HG02981 (cell line): Measurements from ENCODE around the gene AGBL1.
"Not testable (repeated sequence)": the region's sequence is repeated elsewhere in the genome, so short reads cannot be mapped to it uniquely, and the experiment has no call there.

ENCODE experiments used
- ATAC-seq: cut with Tn5 transposase; IDR thresholded peaks from one replicate; pipeline ENCODE4 v1.9.1; 2021; ENCODE audit warnings: mild to moderate bottlenecking, moderate library complexity; ENCODE audit not compliant: unreplicated experiment

Gene AGBL1

DNA sequence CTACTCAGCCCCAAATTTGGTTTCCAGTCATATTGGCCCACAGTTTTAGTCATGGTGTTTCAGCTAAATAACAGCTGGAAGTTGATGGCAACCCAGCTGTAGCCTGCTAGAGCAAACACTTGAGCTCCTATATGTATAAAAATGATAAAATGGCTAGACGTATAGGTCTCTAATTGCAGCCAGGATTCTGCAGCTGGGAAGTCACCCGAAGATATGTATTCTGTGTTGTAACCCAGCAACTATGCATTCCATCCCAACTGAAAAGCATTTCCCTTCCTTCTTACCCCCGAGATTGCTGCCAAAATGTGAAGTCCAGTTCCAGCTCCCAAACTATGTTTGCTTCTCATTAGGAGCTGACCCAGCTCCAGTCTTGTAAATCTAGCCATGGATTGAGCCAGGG, 408.4 kb downstream of the AGBL1 start:
- ATAC-seq: no peak

DNA sequence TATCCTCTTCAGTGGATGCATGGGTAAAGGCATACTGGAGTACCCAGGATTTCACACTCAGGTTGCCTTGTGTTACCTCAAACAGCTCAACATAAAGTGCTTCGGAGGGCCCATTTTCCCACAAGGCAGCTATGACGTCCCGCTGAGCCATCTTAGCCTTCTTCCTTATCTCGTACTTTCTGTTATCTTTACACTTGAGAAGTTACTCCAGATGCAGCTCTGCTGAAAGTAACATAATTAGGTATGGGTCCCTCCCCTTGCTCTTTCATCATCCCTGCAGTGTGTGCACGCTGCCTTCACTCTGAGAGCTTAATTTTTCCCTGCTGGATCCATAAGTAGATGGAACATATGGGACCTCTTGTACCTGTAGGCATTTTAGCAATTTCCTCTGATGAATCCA, 410.3 kb downstream of the AGBL1 start:
- no peak for ATAC-seq

DNA sequence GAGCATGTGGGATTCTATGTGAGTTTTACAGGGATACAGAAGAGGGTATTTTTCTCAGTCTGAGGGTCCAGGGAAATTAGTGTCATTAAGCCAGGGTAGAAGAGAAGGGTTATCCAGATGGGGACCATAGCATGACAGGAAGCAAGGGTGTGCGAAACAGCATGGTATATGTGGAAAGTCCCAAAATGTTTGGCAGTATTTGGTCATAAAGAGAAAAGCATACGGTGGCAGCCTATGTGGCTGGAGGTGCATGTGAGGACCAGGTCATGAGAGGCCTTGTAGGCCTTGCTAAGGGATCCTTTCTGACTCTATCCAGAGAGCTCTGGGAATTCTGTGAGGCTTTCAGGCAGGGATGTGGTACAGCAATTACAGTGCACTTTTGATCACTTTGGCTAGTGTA, 411.4 kb downstream of the AGBL1 start:
- ATAC-seq: no peak

DNA sequence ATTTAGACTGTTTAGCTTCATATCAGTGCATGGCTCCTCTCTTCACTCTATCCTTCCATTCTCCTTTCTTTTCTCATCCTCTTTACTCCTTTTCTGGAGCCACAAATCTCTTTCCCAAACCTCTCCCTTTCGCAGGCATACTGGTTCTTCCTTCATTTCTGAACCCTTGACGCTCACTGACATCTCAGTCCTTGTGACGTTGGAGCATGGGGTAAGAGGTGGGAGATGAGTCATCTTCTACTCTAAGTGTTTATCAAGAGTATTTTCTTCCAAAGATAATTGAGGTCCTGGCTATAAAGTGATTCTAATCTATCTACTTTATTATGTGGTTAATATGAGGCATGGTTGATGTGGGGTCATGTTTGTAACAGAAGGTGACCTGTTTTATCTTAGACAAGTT, 414.2 kb downstream of the AGBL1 start:
- ATAC-seq: no peak

DNA sequence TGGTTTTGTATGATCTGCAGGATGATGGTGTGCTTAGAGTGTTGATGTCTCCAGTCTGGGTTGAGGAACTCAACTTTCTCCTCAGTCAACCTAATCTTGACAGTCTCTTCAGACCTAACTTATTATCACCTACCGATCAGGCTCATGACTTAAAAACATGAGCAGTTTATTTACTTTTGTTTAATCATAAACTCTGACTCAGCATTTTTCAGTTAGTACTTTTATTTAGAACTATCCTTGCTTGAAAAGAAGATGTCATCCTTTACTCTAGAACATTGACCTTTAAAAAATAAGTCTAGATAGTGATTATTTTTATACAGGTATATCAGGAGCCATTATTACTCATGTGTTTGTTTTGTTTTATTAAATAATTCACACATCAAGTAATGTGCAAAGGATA, 414.8 kb downstream of the AGBL1 start:
- no peak for ATAC-seq

DNA sequence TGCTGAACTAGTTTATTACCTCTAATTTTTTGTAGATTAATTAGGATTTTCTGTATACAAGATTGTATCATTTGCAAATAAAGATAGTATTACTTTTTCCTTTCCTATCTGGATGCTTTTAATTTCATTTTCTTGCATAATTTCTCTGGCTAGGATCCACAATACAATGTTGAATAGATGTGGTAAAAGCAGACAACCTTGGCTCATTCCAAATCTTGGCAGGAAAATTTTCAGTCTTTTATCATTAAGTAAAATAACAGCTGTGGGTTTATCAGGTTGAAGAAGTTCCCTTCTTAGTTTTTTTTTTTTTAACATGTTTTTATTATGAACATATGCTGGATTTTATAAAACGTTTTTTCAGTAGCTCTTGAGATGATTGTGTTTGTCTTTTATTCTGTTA, 422.6 kb downstream of the AGBL1 start:
- no peak for ATAC-seq

DNA sequence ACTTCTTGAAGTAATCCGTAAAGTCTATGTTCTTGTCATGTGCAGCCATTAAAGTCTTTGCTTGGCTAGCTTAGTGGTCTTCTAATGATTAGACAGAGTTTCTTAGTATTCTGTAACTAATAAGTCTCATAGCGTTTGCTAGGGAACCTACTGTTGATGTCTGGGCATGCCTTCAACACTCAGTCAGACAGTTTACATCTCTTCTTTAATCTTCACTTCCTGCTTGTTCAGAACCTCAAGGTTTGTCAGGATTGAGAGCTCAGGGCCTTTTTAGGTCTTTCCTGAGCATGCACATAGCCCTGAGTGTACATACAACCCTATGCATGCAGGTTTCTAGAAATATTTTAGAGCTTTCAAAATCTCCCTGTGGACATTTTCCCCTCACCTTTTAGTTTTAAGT, 426.3 kb downstream of the AGBL1 start:
- ATAC-seq: no peak

DNA sequence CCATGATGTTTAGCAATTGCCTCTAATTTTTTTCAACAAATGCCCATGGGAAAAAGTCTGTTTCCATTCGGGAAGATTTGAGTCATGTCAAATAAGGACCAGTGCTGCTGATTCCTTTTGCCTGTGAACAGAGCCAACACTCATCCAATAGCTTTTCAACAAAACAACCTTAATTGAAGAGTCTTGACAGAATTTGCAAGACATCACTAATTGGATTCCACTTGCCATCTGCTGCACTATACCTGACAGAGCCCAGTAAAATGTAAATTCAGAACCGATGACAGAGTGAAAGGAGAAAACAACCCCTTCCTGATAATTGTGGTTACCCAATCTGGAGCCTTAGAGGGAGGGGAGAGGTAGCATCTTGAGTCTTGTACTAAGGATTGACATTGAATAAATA, 426.7 kb downstream of the AGBL1 start:
- ATAC-seq: no peak

DNA sequence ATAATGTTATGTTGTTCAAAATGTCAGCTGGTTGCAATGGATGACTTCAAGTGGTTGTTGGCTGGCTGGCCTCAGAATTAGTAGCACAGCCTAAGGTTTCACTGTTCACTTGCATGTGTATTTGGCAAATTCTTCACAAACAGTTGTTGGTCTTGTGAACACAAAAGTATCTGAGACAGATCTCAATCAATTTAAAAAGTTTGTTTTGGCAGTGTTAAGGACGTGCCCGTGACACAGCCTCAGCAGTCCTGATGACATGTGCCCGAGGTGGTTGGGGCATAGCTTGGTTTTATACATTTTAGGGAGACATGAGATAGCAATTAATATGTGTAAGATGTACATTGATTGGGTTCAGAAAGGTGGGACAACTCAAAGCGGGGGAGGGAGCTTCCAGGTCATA, 436.0 kb downstream of the AGBL1 start:
- ATAC-seq: no peak

DNA sequence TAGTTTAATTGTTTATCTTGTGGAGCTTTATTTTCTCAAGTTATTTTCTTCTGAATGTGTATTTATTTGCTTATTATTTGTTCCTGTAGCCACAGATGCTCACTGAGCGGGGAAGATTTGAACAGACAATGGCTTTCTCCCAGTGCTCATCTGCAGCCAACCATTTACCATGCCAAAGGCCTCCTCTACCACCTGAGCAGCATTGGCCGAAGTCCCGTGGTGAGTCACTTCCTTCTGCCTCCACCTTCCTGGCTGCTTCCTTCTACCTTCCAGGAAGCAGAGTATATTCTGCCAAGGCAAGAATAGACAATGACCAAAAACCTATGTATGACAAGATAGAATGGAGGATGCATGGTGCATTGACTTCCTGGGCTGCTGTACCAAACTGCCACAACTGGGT, 443.1 kb downstream of the AGBL1 start:
- ATAC-seq: no peak

DNA sequence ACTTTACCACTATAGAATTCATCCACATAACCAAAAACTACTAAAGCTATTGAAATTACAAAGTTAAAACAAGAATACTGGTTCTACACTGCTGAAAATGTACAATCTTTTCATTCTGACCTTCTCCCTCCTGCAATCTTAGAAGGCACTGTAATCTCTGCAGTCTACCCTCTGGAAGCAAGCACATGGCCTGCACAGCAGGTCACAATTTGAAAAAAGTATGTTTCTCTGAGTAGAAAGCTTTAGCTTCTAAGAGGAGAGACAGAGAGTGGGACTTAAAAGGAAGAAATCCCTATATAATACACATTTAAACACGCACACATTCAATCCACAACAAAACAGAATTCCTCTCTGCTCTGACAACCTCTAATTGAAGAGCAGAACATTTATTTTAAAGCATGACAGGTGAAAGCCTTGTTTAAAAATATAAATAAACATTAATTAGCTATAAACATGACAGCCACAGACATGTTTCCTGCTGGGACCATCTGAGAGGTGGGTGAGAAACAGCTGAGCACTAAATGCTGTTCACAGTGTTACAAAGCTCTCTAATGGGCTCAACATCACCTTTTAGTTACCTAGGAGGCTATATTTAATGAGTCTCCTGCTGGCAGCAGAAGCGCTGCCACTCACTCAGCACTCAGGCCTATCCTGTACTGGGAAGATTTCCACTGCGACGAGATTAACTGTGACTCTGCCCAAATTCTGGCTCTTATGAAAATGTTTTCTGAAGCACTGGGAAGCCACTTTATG, 447.4 kb downstream of the AGBL1 start:
- no peak for ATAC-seq

DNA sequence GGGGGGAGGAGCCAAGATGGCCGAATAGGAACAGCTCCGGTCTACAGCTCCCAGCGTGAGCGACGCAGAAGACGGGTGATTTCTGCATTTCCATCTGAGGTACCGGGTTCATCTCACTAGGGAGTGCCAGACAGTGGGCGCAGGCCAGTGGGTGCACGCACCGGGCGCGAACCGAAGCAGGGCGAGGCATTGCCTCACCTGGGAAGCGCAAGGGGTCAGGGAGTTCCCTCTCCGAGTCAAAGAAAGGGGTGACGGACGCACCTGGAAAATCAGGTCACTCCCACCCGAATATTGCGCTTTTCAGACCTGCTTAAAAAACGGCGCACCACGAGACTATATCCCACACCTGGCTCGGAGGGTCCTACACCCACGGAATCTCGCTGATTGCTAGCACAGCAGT, 448.4 kb downstream of the AGBL1 start:
- ATAC-seq: not testable (repeated sequence)

DNA sequence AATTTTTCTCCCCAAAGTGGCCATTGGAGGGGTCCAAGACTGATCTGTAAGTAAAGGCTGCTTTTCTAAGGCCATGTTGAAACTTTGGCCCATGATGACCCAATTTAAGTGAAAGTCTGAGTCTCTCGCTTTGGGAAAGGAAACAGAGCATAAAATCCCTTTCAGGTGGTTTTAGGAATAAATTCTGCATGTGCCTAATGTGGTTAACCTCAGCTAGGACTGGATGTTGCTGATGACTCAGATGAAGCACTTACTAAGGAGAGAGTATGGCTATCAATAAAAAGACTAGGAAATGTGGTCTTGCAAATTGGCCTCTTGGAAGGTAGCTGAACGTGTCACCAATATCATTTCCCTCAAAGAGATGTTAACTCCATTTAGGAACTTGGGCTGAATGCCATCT, 458.5 kb downstream of the AGBL1 start:
- no peak for ATAC-seq

DNA sequence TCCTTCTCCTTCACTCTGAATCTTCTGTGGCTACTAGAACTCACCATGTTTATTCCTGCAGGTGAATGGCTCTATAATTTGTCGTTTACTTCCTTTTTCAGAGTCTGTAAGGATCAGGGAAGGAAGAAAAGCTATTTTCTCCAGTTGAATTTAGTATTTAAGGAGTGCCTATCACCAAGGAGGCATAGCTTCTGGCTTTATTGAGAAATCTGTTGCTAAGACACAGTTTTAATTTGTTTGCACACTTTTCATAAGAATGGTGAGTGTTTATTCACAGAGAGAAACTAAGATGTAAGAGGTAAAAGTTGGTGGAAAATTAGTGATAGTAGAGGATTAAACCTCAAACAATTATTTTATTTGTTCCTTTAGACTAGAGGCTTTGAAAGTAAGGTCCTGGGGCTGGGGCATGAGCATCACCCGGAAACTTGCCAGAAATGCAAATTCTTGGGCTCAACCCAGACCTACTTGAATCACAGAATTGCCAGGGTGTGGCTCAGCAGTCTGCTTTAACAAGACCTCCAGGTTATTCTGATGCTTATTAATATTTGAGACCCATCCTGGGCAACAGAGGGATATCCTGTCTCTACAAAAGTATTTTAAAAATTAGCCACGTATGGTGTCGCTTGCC, 461.3 kb downstream of the AGBL1 start:
- no peak for ATAC-seq

DNA sequence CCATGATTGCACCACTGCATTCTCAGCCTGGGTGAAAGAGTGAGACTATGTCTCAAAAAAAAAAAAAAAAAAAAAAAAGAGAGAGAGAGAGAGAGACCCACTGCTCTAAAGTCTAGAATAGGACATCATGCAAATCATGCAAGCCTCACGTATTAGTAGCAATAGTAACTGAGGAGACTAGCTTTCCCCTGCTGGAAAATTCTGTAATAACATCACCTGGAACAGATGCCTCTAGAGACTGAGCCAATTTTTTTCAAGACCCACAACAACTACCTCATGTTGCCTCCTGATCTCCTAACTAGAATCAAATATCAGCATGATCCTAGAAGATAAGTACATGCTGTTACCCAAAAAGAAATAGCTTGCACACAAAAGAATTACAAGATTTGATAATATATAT, 461.9 kb downstream of the AGBL1 start:
- ATAC-seq: no peak

DNA sequence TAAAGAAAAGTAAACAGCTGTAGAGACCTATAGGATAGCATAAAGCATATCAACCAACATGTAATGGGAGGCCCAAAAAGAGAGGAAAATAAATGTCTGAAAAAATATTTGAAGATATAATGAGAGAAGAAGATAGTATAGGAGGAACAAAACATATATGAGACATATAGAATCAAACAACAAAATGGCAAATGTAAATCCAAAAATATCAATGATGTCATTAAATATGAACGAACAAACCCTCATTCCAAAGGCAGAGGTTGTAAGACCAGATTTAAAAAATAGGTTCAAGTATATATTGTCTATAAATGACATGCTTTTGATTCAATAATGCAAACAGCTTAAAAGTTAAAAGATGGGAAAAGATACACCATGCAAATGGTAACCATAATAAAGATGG, 470.4 kb downstream of the AGBL1 start:
- ATAC-seq: no peak

DNA sequence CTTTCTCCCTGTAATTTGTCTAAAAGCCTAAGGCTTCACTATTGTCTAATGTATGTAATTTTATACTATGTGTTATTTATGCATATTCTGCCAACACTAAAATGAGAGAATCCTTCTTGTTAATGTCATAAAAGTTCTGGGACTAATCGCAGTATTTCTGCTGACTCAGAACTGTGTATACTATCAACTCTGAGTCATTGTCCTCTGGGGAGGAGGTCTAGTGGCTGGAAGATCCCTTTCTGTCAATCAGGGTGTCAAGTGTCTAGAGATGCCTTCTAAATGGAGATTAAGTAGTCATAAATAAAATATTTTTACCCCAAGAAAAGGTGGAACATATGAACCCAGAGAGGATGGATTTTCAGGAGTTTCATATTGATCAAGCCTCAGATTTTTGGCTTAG, 473.4 kb downstream of the AGBL1 start:
- no peak for ATAC-seq

DNA sequence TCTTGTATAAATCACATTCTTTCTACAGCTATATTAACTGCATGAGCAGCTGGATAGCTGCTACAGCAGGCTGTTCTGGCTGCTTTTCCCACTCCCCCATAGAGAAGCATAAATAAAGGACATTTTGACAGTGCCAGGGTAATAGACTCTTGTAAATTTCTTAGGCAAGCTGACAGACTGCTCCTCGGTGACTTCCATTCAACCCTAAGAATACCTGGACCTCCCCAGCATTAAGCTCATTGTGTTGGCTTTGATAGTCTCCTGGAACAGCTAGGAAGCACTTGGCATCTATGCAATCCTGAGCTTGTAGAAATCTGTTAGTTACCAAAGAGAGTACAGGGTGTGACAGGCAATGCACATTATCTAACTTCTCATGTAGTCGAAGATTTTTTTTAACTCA, 475.4 kb downstream of the AGBL1 start:
- no peak for ATAC-seq

DNA sequence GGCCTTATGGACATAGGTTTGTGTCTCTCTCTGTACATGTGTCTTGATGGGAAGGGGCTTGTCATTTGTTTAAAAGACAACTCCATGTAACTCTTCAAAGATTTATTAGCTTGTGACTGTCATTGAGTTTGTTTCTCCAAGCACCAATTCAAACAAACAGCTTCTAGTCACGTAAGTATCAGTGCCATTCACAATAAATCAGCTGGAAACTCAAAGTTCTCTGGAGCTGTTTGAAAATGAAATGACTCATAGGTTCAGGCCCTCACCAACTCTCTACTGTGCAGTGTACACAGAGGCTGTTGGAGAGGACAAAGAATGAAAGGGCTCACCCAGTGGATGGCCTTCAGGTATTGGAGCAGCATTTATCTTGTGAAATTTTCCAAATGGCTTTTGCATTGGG, 476.3 kb downstream of the AGBL1 start:
- ATAC-seq: no peak

DNA sequence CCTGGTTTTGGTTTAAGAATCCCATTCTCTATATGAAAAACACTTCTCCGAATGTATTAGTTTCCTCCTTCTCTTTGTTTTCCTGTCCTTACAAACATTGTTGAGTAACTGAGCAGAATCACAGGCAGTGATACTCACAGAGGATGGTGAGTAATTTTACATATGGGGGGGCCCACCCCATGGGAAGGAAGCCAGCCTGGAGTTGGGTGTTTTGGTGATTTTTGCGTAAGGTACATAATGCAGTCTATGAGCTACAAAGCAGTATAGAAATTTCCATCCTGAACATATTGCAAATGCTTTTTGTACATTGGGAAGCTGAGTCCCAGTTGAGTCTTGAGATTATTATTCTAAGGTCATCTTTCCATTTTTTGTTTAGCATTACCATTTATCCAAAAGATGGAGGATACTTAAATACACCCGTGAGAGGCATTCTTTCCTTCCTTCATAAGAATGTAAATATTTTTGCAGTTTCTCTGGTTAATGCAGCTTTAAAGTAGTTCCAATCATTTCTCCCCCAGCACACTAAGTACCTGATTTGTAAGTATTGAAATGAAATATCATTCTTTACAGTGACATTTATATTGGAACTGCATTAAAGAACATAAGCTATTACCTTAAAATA, 476.8 kb downstream of the AGBL1 start:
- no peak for ATAC-seq

DNA sequence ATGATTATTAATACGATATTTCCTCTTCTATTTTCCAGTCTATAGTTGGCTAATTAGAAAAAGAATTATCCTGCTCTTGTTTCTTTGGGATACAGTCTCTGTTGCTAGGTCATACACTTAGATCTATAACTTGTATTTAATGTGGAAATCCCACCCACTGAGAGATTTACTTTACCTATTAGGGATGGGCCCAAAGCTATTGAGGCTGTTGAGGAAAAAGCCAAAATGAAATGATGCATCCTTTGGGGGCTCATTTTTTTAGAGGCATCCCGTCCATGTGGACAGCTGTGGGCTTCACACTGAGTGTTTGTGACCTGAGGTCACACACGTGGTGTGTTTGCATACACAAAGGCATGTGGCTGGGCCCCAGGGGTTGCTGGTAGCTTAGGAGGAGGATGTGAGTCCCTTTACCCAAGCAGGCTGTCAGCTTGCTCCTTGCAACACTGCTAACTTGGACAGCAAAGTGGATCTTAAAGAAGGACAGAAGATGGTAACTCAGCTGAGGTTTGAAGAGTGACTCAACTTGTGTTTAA, 477.4 kb downstream of the AGBL1 start:
- no peak for ATAC-seq

DNA sequence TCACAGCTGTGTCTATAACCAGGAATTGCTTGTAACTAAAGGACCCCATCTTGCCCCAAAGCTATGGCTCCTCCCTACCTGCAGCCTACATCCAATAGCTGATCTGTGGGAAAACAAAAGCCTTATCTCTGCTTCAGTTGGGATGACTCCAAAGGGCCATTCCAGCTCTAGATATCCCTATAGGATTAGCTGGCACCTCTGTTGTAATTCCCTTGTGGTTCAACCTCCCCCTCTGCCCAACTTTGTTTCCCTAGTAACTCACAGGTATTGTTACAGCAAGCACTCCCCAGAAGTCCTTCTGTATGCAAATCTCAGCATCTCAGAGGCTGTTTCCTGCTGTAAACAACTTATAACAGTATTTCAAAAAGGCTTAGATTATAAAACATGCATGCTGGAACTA, 478.6 kb downstream of the AGBL1 start:
- ATAC-seq: no peak
